Measurements from ENCODE around the gene G6PD. TPM values are rescaled to one million over a fixed set of nuclear protein-coding genes. Genes with fewer than 3 reads are reported as not detected.

The G6PD gene
- total and polyA plus RNA-seq, 2 of the 8 experiments (the other 6 are each of a cell fraction or from before 2014, with no cell fraction given), result 47.3 to 55.1 TPM

- no peak overlapping the region for H3K4ac ChIP-seq (replicated peaks; ENCODE audit: insufficient read length, low read depth, low read length)
- H3K4me3 ChIP-seq (ENCODE audit: extremely low read depth in 1 of 4, insufficient read depth in 2 of 4, low read depth in 3 of 4, low read length in 4 of 4), result no peak overlapping the region
- no peak overlapping the region for H3K27ac ChIP-seq (ENCODE audit: low read depth, low read length)
- H4K20me1 ChIP-seq (replicated peaks in 1 of 2; ENCODE audit: control insufficient read depth in 1 of 2, insufficient read depth in 2 of 2, low read length in 2 of 2), result peaks cover 2 to 8% of the 10 kb centered on the region in 2 experiments
- H3K23me2 ChIP-seq (ENCODE audit: low read depth, low read length), result no peaks in the 10 kb centered on the region
- 89% methylated on average over 11 of the region's 23 CpGs; no CpG with 5 or more reads in 1 of the 2 experiments for WGBS, 2 experiments (ENCODE audit: extremely low coverage in 1 of 2, insufficient coverage in 1 of 2, insufficient read length in 1 of 2, insufficient replicate concordance in 2 of 2, low coverage in 1 of 2, low lambda C conversion rate in 2 of 2, missing lambda C conversion rate in 1 of 2)
- H2BK5ac ChIP-seq (ENCODE audit: low read depth, low read length), result no peak overlapping the region
- no peak overlapping the region for H2BK20ac ChIP-seq (ENCODE audit: low read length)
- no peak overlapping the region for H3K9ac ChIP-seq (replicated peaks in 1 of 4; ENCODE audit: extremely low read depth in 1 of 4, low read depth in 3 of 4, low read length in 3 of 4)
- no peak overlapping the region for H3K23ac ChIP-seq (ENCODE audit: insufficient read length)
- H3K18ac ChIP-seq (ENCODE audit: extremely low read depth, low read length), result no peak overlapping the region
- no peak for DNase-seq (ENCODE audit: low read depth in 1 of 2, low spot score in 2 of 2)
- H3K36me3 ChIP-seq (ENCODE audit: control insufficient read depth in 2 of 4, insufficient read depth in 4 of 4, low read length in 3 of 4), result peaks cover 5 to 20% (median 14%) of the 10 kb centered on the region in 4 experiments; a peak in 7 of 8 replicates
- H3K14ac ChIP-seq (ENCODE audit: insufficient read length), result no peak overlapping the region
- ChIA-PET POLR2A (ENCODE audit: partially characterized antibody) (interaction anchor here (1.2 to 3.2 kb wide), 2 partner anchors 12 to 133 kb away, joined by 6 to 26 read pairs; partner anchors contain the start of gene RPL10), CTCF (ENCODE audit: partially characterized antibody) (interaction anchor here (0.6 to 2.0 kb wide), 8 partner anchors 8 to 178 kb away, joined by 3 to 8 read pairs (median 3); partner anchors contain the start of gene SLC10A3)
- no peaks in the 10 kb centered on the region for H3K9me3 ChIP-seq (ENCODE audit: insufficient read depth in 2 of 2, low read depth in 1 of 2, low read length in 1 of 2)
- H2AK5ac ChIP-seq (ENCODE audit: low read depth, low read length), result no peak overlapping the region
- no peak for FAIRE-seq
- no peak overlapping the region for H2BK120ac ChIP-seq (replicated peaks; ENCODE audit: low read depth, low read length)
- TF ChIP-seq CREB1 (IDR thresholded peaks at IDR 0.05) (no peak), SIRT6 (IDR thresholded peaks at IDR 0.05; ENCODE audit: low read length) (no peak), MAX (IDR thresholded peaks at IDR 0.05) (no peak), GABPA (IDR thresholded peaks at IDR 0.05; ENCODE audit: borderline replicate concordance, insufficient read depth, low read length) (no peak), SIX5 (IDR thresholded peaks at IDR 0.05; ENCODE audit: low read depth, low read length) (no peak), FOSL1 (IDR thresholded peaks at IDR 0.05; ENCODE audit: insufficient read depth, low read depth, low read length) (no peak), SP2 (IDR thresholded peaks at IDR 0.05; ENCODE audit: low read length) (no peak), PHF8 (conservative IDR thresholded peaks at IDR 0.05; ENCODE audit: low read depth, low read length) (no peak), ZNF274 (IDR thresholded peaks at IDR 0.05; ENCODE audit: borderline replicate concordance, extremely low read depth, low read length) (no peak), CBX8 (IDR thresholded peaks at IDR 0.05; ENCODE audit: borderline replicate concordance, low read depth, low read length) (no peak), ASH2L (IDR thresholded peaks at IDR 0.05; ENCODE audit: low read length) (no peak), EZH2 (IDR thresholded peaks at IDR 0.05; ENCODE audit: low read depth, low read length, severe bottlenecking) (no peak)
- H3K27me3 ChIP-seq (replicated peaks in 1 of 4; ENCODE audit: control insufficient read depth in 3 of 4, extremely low read depth in 1 of 4, insufficient read depth in 3 of 4, low read length in 3 of 4), result no peaks in the 10 kb centered on the region
- H4K8ac ChIP-seq (ENCODE audit: extremely low read depth, insufficient read depth, low read length), result no peak overlapping the region
- no peak overlapping the region for H2BK12ac ChIP-seq (ENCODE audit: low read depth, low read length)
- peaks cover 0 to 3% (median 0%) of the 10 kb centered on the region in 4 experiments; a peak in 2 of 7 replicates for H3K4me1 ChIP-seq (replicated peaks in 1 of 4; ENCODE audit: control insufficient read depth in 3 of 4, insufficient read depth in 4 of 4, low read length in 3 of 4)
- H3K56ac ChIP-seq (replicated peaks; ENCODE audit: insufficient read length, low read depth, low read length), result no peak overlapping the region
- no peak overlapping the region for H4K5ac ChIP-seq (ENCODE audit: insufficient read length, low read depth, low read length)
- no peak overlapping the region for H3K4me2 ChIP-seq (ENCODE audit: insufficient read depth in 1 of 2, low read depth in 2 of 2, low read length in 2 of 2)
- no peak overlapping the region for H2BK15ac ChIP-seq (ENCODE audit: low read length)
- no peak overlapping the region for H4K91ac ChIP-seq (replicated peaks; ENCODE audit: insufficient read length, low read length)
- no peaks in the 10 kb centered on the region for H3K79me1 ChIP-seq (ENCODE audit: low read depth, low read length)
- no peaks in the 10 kb centered on the region for H3K79me2 ChIP-seq (ENCODE audit: control insufficient read depth in 1 of 2, insufficient read depth in 2 of 2, low read length in 2 of 2)
- no peak overlapping the region for H2AFZ ChIP-seq (ENCODE audit: low read length)
Measured at GRCh38 chrX:154532690-154533089, 14.0 kb downstream of the G6PD start.

All from H1 (cell line).